ENCODE data around the gene ACSL1.

DNA sequence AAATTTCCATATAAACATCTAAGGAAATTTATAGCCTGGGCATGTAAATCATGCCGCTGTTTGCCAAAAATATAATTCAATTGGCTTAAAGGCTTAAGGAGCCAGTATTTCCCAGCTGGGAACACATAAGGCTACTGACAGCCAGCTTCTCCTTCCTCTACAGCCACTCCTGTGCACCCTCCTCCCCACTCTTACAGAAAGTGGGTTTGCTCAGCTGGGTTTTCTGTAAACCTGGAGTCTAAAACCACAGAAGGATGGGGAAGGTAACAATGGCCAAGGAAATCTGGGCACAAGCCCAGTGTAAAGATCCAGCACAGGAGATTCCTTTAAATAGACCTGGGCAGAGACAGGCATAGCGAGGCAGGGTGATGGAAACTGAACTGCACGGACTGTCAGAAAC is 18.5 kb downstream of the ACSL1 start:
- TF ChIP-seq, protein P1, sequence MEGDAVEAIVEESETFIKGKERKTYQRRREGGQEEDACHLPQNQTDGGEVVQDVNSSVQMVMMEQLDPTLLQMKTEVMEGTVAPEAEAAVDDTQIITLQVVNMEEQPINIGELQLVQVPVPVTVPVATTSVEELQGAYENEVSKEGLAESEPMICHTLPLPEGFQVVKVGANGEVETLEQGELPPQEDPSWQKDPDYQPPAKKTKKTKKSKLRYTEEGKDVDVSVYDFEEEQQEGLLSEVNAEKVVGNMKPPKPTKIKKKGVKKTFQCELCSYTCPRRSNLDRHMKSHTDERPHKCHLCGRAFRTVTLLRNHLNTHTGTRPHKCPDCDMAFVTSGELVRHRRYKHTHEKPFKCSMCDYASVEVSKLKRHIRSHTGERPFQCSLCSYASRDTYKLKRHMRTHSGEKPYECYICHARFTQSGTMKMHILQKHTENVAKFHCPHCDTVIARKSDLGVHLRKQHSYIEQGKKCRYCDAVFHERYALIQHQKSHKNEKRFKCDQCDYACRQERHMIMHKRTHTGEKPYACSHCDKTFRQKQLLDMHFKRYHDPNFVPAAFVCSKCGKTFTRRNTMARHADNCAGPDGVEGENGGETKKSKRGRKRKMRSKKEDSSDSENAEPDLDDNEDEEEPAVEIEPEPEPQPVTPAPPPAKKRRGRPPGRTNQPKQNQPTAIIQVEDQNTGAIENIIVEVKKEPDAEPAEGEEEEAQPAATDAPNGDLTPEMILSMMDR (IDR thresholded peaks at IDR 0.05; ENCODE audit: low read depth, low read length): no peak
- no peak for TF ChIP-seq EZH2phosphoT487 (IDR thresholded peaks at IDR 0.05; ENCODE audit: low read depth)

Measured in OCI-LY3 (cell line).